SK-N-SH (cell line): ENCODE data around the gene ELFN2. TPM values are rescaled to one million over a fixed set of nuclear protein-coding genes. Genes with fewer than 3 reads are reported as not detected.

Experiments
- CTCF ChIA-PET: fragments of 300-600, 350-600 bp; formaldehyde crosslinking; extraction: SDS; loops from one replicate; lab custom pipeline; 2021; lab: Yijun Ruan, JAX
- POLR2A ChIA-PET: fragments of 350-600 bp; sonication (Branson Sonifier 250); formaldehyde crosslinking; extraction: SDS; loops from one replicate; lab custom pipeline; 2020; ENCODE audit warnings: antibody characterized with exemption, inconsistent platforms; lab: Yijun Ruan, JAX
- DNase-seq: peaks from one replicate; pipeline ENCODE4 v3.0.0; 2012
- H2AFZ ChIP-seq: fragments of 200-600 bp; sonication (generic); 2 replicates; pipeline ENCODE4 v1.8.1; 2016; ENCODE audit warnings: antibody characterized with exemption, mild to moderate bottlenecking, low read depth
- H3F3A ChIP-seq: fragments of 200-600 bp; sonication (generic); replicated peaks from 2 replicates; pipeline ENCODE3; 2016; ENCODE audit warnings: antibody characterized with exemption, mild to moderate bottlenecking; ENCODE audit not compliant: insufficient read depth
- H3K27ac ChIP-seq, 2 experiments: fragments of 200-500 bp in 1 of 2; fragments of 200-600 bp in 1 of 2; sonication (Bioruptor generic) in 1 of 2; sonication (generic), shearing (Covaris generic) in 1 of 2; 2 replicates each; pipeline versions ENCODE4 v1.5.1 to v1.6.1; 2014 to 2016; ENCODE audit warnings: low read depth in 2 of 2, inconsistent platforms in 1 of 2, low read length in 1 of 2, mild to moderate bottlenecking in 1 of 2, mixed read lengths in 1 of 2
- H3K27me3 ChIP-seq: fragments of 200-600 bp; sonication (generic), shearing (Covaris generic); 2 replicates; pipeline ENCODE4 v1.6.1; 2016; ENCODE audit warnings: mixed run types; ENCODE audit not compliant: insufficient read depth
- H3K36me3 ChIP-seq, 2 experiments: fragments of 200-500 bp in 1 of 2; fragments of 200-600 bp in 1 of 2; sonication (Bioruptor generic) in 1 of 2; sonication (generic) in 1 of 2; replicated peaks in 1 of 2; 2 replicates each; pipeline versions ENCODE3 to v1.5.1; 2014 to 2016; ENCODE audit warnings: low read length in 1 of 2, mild to moderate bottlenecking in 1 of 2; ENCODE audit not compliant: insufficient read depth in 2 of 2, control insufficient read depth in 1 of 2
- H3K4me1 ChIP-seq, 2 experiments: fragments of 200-500 bp in 1 of 2; fragments of 200-600 bp in 1 of 2; sonication (Bioruptor generic) in 1 of 2; sonication (generic), shearing (Covaris generic) in 1 of 2; 2 replicates each; pipeline versions ENCODE4 v1.5.1 to v1.6.1; 2014 to 2016; ENCODE audit warnings: low read depth in 1 of 2, low read length in 1 of 2, mixed run types in 1 of 2; ENCODE audit not compliant: insufficient read depth in 2 of 2, control insufficient read depth in 1 of 2
- H3K4me2 ChIP-seq: fragments of 200-600 bp; sonication (generic), shearing (Covaris generic); 2 replicates; pipeline ENCODE4 v1.6.1; 2017; ENCODE audit warnings: mixed run types
- H3K4me3 ChIP-seq, 2 experiments: fragments of 200-500 bp in 1 of 2; fragments of 200-600 bp in 1 of 2; sonication (Bioruptor generic) in 1 of 2; sonication (generic), shearing (Covaris generic) in 1 of 2; 2 replicates each; pipeline versions ENCODE4 v1.5.1 to v1.8.1; 2014 to 2016; ENCODE audit warnings: low read depth in 2 of 2, inconsistent platforms in 1 of 2, low read length in 1 of 2, mild to moderate bottlenecking in 1 of 2, mixed read lengths in 1 of 2, moderate library complexity in 1 of 2
- H3K79me2 ChIP-seq: fragments of 200-600 bp; sonication (generic); 2 replicates; pipeline ENCODE4 v1.8.1; 2017; ENCODE audit warnings: mild to moderate bottlenecking; ENCODE audit not compliant: insufficient read depth
- H3K9ac ChIP-seq: fragments of 200-600 bp; sonication (generic); 2 replicates; pipeline ENCODE4 v1.6.1; 2017; ENCODE audit warnings: mixed run types
- H3K9me2 ChIP-seq: fragments of 200-600 bp; sonication (generic); 2 replicates; pipeline ENCODE4 v1.6.1; 2017; ENCODE audit warnings: mixed run types
- H3K9me3 ChIP-seq: fragments of 200-600 bp; sonication (generic); 2 replicates; pipeline ENCODE4 v1.6.1; 2017; ENCODE audit warnings: mixed run types, mild to moderate bottlenecking, moderate library complexity
- H4K20me1 ChIP-seq: fragments of 200-600 bp; sonication (generic); 2 replicates; pipeline ENCODE4 v1.6.1; 2017; ENCODE audit warnings: mild to moderate bottlenecking, mixed run types; ENCODE audit not compliant: insufficient read depth
- CHD2 ChIP-seq: fragments of 150-350 bp; IDR thresholded peaks from 2 replicates; pipeline ENCODE4 v1.6.1; 2018; ENCODE audit warnings: low read length; ENCODE audit not compliant: partially characterized antibody
- FOSL2 ChIP-seq: IDR thresholded peaks from 2 replicates; pipeline ENCODE4 v1.4.0; 2012; ENCODE audit warnings: low read depth, mild to moderate bottlenecking, moderate library complexity, borderline replicate concordance
- FOXJ3 ChIP-seq: sonication (generic); formaldehyde crosslinking; IDR thresholded peaks from 2 replicates; pipeline ENCODE4 v1.5.1; 2020; ENCODE audit warnings: mild to moderate bottlenecking, missing genetic modification reagents
- GABPA ChIP-seq: IDR thresholded peaks from 2 replicates; pipeline ENCODE4 v1.4.0; 2012; ENCODE audit warnings: low read depth, mild to moderate bottlenecking
- GATA2 ChIP-seq: sonication (generic); formaldehyde crosslinking; IDR thresholded peaks from 2 replicates; pipeline ENCODE4 v1.5.0; 2020; ENCODE audit warnings: mild to moderate bottlenecking, missing genetic modification reagents
- JUND ChIP-seq: IDR thresholded peaks from 2 replicates; pipeline ENCODE4 v1.4.0; 2012
- MAX ChIP-seq: IDR thresholded peaks from 2 replicates; pipeline ENCODE4 v1.4.0; 2012; ENCODE audit warnings: low read depth
- MEF2A ChIP-seq: IDR thresholded peaks from 2 replicates; pipeline ENCODE4 v1.4.0; 2012; ENCODE audit warnings: low read depth, borderline replicate concordance
- NFIC ChIP-seq: IDR thresholded peaks from 2 replicates; pipeline ENCODE4 v1.4.0; 2012; ENCODE audit warnings: borderline replicate concordance
- PBX3 ChIP-seq: IDR thresholded peaks from 2 replicates; pipeline ENCODE4; 2012
- RCOR1 ChIP-seq: fragments of 150-350 bp; IDR thresholded peaks from 2 replicates; pipeline ENCODE4 v1.6.1; 2017; ENCODE audit warnings: antibody characterized with exemption, low read length
- RXRA ChIP-seq: IDR thresholded peaks from 2 replicates; pipeline ENCODE4 v1.4.0; 2012; ENCODE audit warnings: low read depth, mild to moderate bottlenecking, borderline replicate concordance
- SIN3A ChIP-seq: IDR thresholded peaks from 2 replicates; pipeline ENCODE4 v1.6.1; 2012; ENCODE audit warnings: low read depth, mild to moderate bottlenecking, low read length, moderate library complexity, borderline replicate concordance
- TAF1 ChIP-seq: IDR thresholded peaks from 2 replicates; pipeline ENCODE4 v1.6.1; 2012; ENCODE audit warnings: low read depth, mild to moderate bottlenecking, low read length, moderate library complexity, borderline replicate concordance
- ZBTB33 ChIP-seq: IDR thresholded peaks from 2 replicates; pipeline ENCODE4 v1.4.0; 2012; ENCODE audit warnings: low read depth, borderline replicate concordance
- WGBS: methylation state at CpG from one replicate; pipeline ENCODE4 v1.1.6; 2017; ENCODE audit warnings: low lambda C conversion rate; 5-methylcytosine and 5-hydroxymethylcytosine counted together
- polyA plus RNA-seq, 3 experiments: library from polyadenylated mRNA; depleted of rRNA; stranded (reverse); fragments of >200 nt; gene quantifications; 2 replicates each; pipeline ENCODE4 v1.2.3, GENCODE V29; 2012

ELFN2 gene
- polyA plus RNA-seq, 1 of the 3 experiments (the other 2 are of a cell fraction): 2.8 TPM

DNA sequence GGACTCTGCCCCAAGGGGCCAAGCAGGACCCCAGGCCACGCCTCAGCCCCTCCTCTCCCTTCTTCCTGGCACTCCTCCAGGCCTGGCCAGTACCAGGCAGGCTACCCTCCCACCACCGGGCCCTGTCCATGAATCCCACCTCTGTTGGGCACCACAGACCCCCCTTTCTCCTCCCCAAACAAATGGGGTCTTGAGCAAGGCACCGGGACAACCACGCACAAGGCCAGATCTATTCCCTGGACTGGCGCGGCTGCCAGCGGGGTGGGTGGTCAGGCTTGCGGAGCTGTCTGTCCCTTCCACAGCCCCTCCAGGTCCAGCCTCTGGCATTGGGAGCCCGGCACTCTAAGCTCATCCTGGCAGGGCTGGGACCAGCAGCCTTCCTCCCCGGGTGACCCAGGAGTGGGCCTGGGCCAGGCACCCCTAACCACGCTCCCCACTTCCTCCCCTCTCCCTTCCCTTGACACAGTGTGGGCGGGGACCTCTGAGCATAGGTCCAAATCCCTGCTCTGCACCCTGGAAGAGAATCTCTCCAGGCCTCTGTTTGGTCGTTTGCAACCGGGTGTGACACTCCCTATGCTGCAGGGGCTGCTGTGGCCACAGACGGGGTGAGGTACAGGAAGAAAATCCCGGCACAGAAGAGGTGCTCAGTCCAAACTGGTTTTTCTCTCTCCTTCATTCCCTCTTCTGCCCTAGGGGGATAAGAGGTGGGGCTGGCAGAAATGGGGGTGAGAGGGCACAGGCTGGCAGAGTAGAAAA is 14.6 kb downstream of the ELFN2 start:
- no peaks in the 10 kb centered on the region for H3K4me1 ChIP-seq
- no peak overlapping the region for H3K4me3 ChIP-seq
- TF ChIP-seq CHD2: no peak
- TF ChIP-seq FOSL2: no peak
- no peak for TF ChIP-seq JUND
- no peak for TF ChIP-seq NFIC
- no peak for TF ChIP-seq MAX
- TF ChIP-seq GATA2: no peak
- TF ChIP-seq GABPA: no peak
- TF ChIP-seq RCOR1: no peak
- TF ChIP-seq TAF1: no peak
- no peak for TF ChIP-seq ZBTB33
- H4K20me1 ChIP-seq: no peaks in the 10 kb centered on the region
- H2AFZ ChIP-seq: no peak overlapping the region
- no peaks in the 10 kb centered on the region for H3K9me3 ChIP-seq
- no peaks in the 10 kb centered on the region for H3K9me2 ChIP-seq
- no peaks in the 10 kb centered on the region for H3K79me2 ChIP-seq
- ChIA-PET POLR2A (no interaction called here), CTCF (no interaction called here)
- no peak overlapping the region for H3K9ac ChIP-seq
- no peak for DNase-seq
- no peaks in the 10 kb centered on the region for H3K36me3 ChIP-seq
- no peak overlapping the region for H3K27ac ChIP-seq
- no peaks in the 10 kb centered on the region for H3K27me3 ChIP-seq
- no peak overlapping the region for H3K4me2 ChIP-seq
- WGBS: 79% methylated on average over 6 of the region's 16 CpGs
- H3F3A ChIP-seq: no peaks in the 10 kb centered on the region

- H3K4me3 ChIP-seq: no peak overlapping the region
- no peaks in the 10 kb centered on the region for H3K79me2 ChIP-seq
- no peak overlapping the region for H3K9ac ChIP-seq
- H3K36me3 ChIP-seq: no peaks in the 10 kb centered on the region
- H4K20me1 ChIP-seq: no peaks in the 10 kb centered on the region
- H2AFZ ChIP-seq: no peak overlapping the region
- H3F3A ChIP-seq: no peaks in the 10 kb centered on the region
- no peak overlapping the region for H3K27ac ChIP-seq
- no peaks in the 10 kb centered on the region for H3K9me3 ChIP-seq
- H3K9me2 ChIP-seq: no peaks in the 10 kb centered on the region
- 65% methylated on average over 4 of the region's 4 CpGs for WGBS
- DNase-seq: no peak
- ChIA-PET POLR2A (no interaction called here), CTCF (interaction anchor here (1.0 kb wide), 1 partner anchor 17 kb away, joined by 7 read pairs; no protein-coding TSS in a partner anchor)
- no peaks in the 10 kb centered on the region; a peak in 1 of 4 replicates for H3K4me1 ChIP-seq
- no peak overlapping the region for H3K4me2 ChIP-seq
- TF ChIP-seq ZBTB33: no peak
- no peak for TF ChIP-seq FOXJ3 (CRISPR knock-in tag)
- TF ChIP-seq NFIC: no peak
- TF ChIP-seq MEF2A: no peak
- no peak for TF ChIP-seq PBX3
- no peak for TF ChIP-seq TAF1
- TF ChIP-seq RXRA: no peak
- no peak for TF ChIP-seq SIN3A
- no peak for TF ChIP-seq FOSL2
- no peaks in the 10 kb centered on the region for H3K27me3 ChIP-seq
Observed at GRCh38 chr22:37411655-37412054, 15.6 kb downstream of the ELFN2 start.
